Measurements from ENCODE around the gene KPTN.

Gene KPTN

DNA sequence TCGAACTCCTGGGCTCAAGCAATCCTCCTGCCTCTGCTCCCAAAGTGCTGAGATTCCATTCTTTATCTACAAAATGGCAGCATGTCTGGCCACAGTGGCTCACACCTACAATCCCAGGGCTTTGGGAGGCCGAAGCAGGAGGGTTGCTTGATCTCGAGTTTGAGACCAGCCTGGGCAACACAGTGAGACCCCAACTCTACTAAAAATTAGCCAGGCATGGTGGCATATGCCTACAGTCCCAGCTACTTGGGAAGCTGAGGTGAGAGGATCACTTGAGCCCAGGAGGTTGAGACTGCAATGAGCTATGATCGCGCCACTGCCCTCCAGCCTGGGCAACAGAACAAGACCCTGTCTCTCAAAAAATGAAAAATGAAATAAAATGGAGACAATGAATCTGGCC lies 24.7 kb upstream of the KPTN start:
- DNase-seq (ENCODE audit: low spot score): no peak

DNA sequence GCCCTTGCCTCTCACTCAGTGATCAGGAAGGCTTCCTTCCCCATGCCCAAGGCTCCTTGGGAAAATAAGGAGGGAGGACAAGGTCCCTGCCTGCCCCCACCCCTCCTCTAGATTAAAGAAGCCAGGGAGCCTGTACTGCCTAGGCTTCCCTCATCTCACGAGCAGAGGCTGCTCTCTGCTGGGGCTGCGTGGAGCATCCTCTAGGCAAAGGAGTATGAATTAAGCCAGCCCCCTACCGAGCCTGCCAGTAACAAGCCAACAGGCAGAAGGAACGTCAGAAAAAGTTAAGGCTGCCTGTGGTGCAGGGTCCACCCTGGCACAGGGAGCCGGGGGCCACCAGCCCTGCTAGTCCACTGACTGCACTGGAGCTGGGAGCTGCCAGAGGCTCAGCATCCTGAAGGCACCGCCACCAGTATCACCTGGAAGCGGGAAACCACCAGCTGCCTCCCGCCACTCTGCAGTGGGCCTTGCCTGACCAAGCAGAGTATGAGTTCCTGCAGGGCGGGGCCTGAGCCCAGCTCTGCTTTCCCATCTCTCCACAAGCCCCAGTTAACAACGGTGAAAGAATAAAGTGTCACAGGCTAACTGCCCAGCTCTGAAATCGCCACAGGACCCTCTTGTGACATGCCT lies 24.0 kb upstream of the KPTN start:
- no peak for DNase-seq (ENCODE audit: low spot score)

DNA sequence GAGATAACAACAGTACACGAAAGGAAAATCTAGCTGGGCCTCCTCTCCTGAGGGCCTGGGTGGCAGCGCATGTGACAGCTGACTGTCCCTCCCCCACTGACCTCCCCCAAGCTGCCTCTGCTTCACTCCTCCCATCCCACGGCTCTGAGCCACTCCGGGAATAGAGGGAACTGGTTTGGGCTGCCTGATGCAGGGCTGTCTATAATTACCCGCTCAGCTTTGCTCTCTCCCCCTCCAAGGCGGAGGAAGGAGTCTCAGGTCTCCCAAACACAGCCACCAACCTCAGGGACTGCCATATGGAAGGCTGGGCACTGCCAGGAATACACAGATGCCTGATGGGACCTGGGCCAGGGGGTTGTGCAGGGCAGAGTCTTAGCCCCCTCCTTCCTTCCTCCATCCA lies 23.0 kb upstream of the KPTN start:
- DNase-seq (ENCODE audit: low spot score): no peak

DNA sequence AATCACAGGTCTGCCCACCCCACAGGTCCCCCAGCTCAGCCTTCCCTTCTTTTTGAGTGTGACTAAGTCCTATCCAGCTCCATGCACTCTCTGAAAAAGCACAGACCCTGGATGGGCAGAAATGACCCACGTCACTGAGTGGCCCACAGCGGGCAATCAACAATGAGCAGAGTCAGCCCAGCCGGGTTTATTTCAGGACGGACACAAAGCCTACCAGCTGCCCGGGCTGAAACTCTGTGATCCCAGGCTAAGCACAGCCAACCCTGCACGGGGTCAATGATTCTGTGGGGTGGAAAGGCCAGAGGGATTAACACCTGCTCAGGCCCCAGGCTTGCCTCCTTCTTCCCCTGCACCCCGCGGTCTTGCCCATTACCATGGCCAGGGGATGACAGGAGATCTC lies 22.4 kb upstream of the KPTN start:
- no peak for DNase-seq (ENCODE audit: low spot score)

DNA sequence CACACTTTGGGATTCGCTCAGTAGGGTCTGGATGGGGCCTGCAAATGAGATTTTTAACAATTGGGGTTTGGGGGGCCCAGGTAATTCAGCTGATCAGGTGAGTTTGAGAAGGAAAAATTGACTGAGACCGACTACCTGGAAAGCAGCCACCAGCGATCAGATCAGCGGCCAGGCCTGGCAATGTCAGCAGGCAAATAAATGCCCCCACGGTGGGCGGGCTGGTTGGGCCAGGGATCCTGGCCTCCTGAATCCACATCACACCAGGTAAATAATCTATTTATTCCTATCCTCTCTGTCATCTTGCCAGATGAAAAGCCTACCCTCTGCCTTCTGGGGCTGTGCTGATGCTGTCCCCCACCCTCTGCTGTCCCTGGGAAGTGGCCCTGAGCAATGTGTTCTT lies 21.5 kb upstream of the KPTN start:
- DNase-seq (ENCODE audit: low spot score): no peak

DNA sequence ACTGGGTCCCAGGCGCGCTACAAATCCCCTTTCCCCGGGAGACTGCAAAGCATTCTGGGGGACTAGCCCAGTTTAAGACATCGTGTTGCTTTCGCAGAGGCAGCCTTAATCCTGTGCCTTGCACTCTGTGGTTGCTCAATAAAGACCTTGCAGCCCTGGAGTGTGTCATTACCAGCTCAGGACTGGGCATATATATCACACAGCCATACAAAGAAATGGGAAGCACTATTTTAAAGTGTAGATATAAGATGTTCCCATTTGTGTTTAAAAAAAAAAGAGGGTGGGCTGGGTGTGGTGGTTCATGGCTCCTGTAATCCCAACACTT lies 19.8 kb upstream of the KPTN start:
- DNase-seq (ENCODE audit: low spot score): no peak

DNA sequence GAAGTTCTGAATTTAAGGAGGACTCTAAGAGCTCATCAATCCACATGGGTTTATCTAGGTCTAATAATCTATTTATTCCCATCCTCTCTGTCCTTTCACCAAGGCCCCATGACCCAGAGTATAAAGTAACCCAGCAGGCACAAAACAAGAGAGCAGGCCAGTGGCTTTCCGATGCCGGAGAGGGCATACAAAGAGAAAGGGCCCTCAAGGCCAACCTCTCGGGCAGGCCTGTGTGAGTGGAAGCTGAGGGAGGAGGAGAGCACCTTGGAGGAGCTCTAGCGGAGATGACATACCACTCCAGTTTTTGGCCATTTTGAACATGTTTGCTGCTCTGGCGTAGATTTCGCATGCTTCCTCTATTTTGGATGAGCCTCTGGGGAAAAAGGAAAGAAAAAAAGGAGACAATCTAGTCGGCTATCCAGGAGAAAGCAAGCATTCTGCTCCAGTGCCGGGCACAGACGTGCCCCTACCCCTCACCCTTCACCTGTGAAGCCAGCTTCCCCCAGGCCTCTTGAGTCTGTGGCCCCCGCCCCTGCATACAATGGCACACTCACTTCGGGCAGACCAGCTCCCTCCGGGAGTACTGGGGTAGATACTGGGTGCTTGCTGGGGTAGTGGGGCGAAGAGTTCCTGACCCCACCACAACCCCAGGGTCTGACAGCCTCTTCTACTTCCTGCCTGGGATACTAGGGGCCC lies 19.3 kb upstream of the KPTN start:
- DNase-seq (ENCODE audit: low spot score): no peak

DNA sequence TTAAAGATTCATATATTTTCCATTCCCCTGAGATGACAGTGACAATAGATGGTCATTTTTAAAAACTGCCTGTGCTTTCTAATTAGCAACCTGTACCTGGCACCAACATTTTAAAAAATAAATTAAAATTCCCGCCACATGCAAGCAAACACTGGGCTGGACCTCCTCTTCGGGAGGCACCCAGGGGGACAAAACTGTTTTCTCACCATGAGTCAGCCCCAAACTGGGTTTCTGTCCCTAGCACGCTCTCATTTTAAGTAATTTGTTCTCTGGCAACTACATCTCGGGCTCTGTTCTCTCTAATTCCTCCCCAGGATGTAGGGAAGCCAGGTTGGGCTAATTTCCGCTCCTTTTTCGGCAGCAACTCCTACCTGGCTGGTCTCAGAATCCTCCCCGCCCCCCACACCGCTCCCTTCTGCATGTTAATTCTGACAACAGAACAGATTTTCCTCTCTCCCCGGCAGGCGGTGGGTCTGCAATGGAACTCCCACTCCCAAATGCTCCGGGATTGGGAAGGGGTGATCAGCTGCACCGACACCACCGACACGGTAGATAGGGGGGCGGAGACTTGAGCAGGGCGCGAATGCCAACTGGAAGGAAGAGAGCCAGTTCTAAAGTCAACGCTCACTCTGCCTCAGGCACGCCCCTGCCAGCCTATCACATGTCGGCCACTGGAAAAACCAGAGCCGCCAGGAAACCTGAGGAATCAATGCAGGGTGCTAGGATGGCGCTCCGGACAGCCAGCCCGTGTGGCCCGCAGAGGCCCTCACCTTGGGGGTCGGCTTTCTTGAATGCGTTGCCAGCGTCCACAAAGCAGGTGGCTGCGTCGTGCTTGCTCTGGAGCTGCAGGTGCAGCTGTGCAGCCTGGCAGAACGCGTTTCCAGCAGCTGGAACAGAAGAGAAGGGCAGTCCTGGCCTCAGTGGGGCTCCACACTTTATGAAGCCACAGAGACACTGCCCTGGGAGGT lies 16.1 kb upstream of the KPTN start:
- DNase-seq (ENCODE audit: low spot score): no peak

DNA sequence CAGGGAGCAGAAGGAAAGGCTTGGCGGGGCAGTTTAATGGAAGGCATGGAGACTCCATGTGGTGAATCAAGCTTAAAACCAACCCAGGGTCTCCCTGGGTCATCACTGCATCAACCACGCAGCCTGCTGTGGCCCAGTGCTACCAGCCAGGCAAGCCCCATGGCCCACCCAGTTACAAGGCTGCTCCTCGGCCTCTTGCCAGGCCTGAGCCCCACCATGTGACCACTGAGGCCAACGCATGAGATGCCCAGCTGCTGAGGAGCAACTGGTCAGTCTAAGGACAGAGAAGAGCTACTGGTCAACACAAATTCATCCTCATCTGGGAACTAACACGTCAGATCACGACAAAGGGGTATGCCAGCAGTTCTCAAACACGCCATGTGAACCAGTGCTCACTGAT lies 15.4 kb upstream of the KPTN start:
- no peak for DNase-seq (ENCODE audit: low spot score)

DNA sequence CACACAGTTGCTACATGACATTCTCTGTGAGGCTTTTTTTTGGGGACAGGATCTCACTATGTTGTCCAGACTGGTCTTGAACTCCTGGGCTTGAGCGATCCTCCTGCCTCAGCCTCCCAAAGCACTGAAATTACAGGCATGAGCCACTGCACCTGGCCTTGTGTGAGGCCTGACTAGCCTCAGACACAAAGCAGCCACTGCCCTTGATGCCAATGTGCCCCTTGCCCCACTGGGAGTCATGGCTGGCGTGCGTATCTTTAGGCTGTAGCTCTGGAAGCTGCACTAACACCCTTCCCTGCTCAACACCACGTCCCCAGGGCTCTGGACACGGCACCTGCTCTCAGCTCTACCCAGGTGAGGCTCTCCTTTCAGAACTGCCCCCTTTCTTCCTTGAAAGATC lies 14.5 kb upstream of the KPTN start:
- DNase-seq (ENCODE audit: low spot score): no peak

DNA sequence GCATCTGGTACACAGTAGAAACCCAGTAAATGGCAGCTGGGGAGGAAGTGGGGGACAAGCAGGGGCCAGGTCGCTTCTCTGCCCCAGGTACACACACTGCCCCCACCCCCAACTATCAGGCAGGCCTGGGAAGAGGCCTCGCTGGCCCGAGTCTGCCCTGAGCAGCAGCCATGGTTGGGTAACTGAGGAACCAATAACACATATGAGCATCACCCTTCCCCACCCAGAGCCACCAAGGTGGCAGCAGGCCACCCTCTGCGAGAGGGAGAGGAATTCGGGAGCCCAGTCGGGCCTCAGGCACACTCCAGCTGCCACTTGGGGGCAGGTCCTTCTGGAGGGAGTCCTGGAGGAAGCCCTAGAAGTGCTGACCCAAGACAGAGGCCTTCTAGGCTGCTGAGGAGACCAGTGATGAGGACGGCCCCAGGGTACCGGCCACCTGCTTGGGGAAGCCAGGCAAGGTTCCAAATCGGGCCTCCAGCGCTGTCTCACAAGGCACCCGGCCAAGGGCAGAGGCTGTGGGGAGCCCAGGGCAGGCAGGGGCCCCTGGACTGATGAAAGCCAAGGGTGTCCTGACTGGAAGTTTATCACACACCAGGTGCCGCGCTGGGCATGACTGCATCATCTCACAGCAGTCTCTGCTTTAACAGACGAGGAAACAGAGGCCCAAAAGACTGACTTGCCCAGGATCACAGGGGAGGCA lies 14.0 kb upstream of the KPTN start:
- no peak for DNase-seq (ENCODE audit: low spot score)

DNA sequence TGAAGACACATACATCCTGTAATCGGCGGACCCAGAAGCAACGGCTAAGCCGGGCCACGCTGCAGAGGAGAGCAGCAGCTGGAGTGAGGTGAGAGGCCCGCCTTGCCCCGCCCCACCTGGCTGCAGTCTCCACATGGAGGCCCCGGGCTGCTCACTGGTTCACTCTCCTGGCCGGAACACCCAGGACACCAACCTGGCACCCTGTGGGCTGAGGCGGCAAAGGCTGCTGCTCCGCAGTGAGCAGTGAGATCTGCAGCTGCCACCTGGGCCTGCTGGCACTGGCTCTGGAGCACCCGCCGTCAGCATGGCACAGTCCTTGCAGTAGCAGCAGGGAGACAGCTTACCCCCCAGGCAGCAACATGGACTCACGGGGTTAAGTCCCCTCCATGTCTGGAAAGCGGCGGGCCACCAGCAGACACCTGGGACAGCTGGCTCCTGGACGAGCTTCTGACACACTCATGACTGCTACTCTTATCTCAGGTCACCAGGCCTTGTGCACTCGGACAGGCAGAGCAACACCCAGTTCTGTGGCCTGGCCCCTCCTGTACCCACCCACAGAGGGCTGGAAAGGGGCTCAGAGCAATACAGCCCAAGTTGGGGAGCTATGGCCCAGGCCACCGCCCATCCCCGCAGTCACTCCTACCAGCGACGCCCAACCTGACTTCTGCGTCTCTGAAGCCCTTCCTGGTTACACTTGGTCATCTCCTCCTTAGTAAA lies 13.2 kb upstream of the KPTN start:
- no peak for DNase-seq (ENCODE audit: low spot score)

DNA sequence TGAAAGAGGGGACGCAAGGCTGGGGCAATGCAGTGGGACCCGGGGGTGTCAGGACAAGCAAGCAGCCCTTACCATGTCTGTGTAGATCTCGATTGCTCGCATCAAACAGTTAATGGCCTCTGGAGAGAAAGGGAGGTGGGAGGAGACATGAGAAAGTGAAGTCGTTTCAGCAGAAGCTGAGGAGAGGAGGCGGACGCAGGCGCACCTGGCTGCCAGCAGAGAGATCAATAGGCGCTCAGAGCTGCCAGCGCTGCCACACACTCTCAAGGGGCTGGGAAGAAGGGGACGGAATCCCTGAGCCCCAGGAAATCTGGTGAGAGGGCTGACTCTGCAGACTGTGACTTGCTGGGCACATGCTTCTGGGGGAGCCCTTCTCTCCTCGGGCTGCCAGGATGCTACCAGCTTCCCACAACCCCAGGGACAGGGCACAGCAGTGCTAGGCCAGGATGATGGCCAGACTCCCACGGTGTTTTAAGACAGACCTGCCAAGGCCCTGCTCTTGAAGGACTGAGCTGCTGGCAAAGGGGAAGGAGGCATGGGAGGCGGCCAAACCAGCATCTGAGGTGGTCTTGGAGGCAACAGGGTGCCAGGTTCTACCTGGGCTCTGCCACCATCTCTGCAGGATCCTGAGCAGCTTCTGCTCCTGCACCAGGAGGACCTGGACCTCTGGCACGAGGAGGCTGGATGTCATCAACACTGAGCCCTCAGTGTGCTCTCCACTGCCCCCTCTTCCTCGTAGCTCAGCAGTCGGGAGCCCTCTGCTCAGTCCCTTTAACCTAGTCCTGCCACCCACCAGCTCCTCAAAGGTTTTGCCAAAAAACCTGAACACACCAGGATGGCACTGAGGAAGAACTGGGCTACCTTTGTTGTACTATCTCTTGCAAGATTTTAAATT lies 11.7 kb upstream of the KPTN start:
- DNase-seq (ENCODE audit: low spot score): no peak

DNA sequence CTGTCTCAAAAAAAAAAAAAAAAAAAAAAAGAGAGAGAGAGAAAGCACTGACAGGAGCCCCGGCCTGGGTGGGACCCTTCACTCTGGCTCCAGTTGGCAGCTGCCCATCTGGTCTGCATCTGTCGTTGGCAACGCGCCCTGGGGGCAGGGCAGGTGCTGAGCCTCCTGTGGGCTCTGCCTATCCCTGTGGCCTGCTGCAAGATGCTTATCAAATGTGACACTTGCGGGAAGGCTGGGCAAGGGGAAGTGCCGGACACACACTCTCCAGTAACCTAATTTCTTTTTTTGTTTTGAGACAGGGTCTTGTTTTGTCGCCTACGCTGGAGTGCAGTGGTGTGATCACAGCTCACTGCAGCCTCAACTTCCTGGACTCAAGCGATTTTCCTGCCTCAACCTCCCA lies 10.7 kb upstream of the KPTN start:
- no peak for DNase-seq (ENCODE audit: low spot score)

DNA sequence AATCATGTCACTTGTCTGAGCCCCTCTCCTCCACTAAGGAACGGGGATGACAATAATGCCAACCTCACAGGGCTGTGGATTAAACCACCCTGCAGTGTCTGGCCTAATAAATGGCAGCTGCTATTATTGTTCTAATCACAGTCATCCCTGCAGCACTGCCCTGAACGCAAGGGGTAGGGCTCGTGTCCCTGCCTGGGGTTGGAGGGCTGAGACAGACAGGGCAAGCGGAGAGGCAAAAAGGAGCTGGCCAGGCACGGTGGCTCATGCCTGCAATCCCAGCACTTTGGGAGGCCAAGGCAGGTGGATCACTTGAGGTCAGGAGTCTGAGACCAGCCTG lies 10.2 kb upstream of the KPTN start:
- DNase-seq (ENCODE audit: low spot score): no peak

DNA sequence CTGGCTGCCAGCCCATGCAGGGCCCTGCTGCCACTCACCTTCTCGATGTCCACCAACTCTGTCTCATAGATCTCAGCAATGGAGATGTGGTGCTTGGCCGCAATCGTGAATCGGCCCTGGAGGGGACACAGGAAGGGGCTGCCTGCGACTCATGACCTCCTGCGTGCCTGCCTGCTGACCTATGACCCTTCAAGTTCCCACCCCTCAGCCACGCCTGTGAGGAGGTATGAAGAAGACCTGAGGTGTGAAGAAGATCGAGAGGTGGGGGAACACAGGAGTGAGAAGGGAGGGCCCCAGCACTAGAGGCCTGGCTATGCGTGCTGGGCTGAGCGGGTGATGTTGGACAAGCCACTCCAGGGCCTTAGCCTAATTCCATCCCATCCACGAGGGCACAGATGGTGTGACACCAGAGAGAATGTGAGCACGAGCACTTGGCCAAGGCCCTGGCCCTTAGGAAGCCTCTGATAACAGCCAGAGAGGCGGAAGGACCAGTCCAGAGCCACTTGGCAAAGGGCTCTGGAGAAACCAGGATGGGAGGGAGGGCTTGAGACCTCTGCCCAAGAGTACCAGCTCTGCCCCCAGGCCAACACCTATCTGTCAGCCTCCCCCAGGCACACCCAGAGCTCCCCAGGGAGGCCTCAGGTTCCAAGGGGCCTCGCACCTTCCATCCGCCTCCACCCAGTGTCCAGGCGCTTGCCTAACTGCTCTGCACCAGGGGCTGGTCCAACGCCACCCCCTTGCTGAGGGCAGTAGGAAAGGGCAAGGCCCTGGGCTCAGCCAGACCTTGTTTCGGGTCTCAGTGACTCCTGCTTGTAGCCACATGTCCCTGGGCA lies 9.6 kb upstream of the KPTN start:
- DNase-seq (ENCODE audit: low spot score): no peak

DNA sequence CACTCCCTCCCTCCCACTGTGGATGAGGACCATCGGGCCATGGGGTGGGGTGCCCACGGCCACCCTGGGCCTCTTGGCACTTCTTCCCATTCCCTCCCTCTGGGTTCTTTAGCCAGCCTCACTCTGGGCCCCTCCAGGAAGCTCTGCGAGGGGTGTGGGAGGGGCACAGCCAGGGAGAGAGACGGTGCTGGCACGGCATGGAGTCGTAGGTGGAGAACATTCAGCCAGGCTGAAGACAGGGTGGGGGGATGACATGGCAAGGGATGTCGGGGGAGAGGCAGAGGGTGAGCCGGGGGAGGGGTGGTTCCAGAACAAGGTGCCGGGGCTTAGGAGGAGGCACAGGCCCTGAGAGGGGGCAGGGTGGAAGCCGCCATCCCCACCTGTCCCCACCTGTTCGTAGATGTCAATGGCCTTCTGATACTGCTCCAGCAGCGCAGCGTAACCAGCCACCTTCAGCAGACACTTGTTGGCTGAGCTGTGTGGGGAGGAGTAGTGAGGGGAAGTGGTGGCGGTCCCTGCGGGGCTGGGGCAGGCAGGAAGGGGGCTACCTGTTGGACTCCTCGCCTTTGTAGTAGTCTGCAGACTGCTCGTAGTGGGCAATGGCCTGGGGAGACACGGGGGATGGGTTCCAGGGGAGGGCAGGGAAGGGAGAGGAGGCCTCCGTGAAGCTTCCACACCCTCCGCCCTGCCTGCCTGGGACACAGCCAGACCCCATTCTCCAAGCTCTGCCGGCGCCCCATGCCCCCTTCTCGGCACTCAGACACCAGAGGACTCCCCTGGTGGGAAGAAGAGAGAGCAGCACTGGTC lies 8.8 kb upstream of the KPTN start:
- DNase-seq (ENCODE audit: low spot score): no peak

DNA sequence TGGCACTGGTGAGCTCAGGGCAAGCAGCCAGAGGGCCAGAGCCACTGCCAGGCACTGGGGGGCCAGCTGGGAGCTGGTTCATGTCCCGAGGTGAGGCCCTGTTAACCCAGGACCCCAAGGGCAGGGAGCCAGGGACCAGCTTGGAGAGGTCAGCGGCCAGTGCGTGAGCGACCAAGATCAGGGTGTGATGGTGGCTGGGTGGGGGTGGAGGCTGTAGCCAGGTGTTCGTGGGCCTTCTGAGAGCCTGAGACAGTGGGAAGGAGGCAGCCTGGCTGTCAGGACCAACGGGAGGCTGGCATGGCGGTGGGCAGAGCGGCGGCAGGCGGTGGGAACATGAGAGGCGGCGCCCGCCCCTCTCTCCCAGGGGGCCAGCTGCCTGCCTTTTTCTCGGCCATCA lies 8.1 kb upstream of the KPTN start:
- no peak for DNase-seq (ENCODE audit: low spot score)

All from kidney capillary endothelial cell (primary cell).